Fibroblast of the aortic adventitia (primary cell): ENCODE measurements around the gene NMNAT2. TPM values are rescaled to one million over a fixed set of nuclear protein-coding genes. Genes with fewer than 3 reads are reported as not detected.

Experiments
- DNase-seq: peaks from one replicate; pipeline ENCODE4 v3.0.0-alpha.2; 2010; ENCODE audit warnings: low read depth
- H3K4me3 ChIP-seq: 2 replicates; pipeline ENCODE4 v1.5.1; 2011; ENCODE audit warnings: low read depth, mild to moderate bottlenecking, control low read depth, low read length, moderate library complexity
- total RNA-seq: library from RNA; depleted of rRNA; stranded (reverse); fragments of >200 nt; gene quantifications from 2 replicates; pipeline ENCODE4 v1.2.3, GENCODE V29; 2012; ENCODE audit warnings: low replicate concordance
- TF ChIP-seq, protein P1 (sequence below): IDR thresholded peaks from 2 replicates; pipeline ENCODE4 v1.5.1; 2011; ENCODE audit warnings: mild to moderate bottlenecking, low read length, control low read depth, inconsistent platforms; ENCODE audit not compliant: insufficient read depth

Gene NMNAT2
- total RNA-seq, 1 donor, result 3.4 TPM

GRCh38 chr1:183267646-183268431, 150.3 kb downstream of the NMNAT2 start:
- H3K4me3 ChIP-seq, result no peak overlapping the region
- TF ChIP-seq, protein P1, sequence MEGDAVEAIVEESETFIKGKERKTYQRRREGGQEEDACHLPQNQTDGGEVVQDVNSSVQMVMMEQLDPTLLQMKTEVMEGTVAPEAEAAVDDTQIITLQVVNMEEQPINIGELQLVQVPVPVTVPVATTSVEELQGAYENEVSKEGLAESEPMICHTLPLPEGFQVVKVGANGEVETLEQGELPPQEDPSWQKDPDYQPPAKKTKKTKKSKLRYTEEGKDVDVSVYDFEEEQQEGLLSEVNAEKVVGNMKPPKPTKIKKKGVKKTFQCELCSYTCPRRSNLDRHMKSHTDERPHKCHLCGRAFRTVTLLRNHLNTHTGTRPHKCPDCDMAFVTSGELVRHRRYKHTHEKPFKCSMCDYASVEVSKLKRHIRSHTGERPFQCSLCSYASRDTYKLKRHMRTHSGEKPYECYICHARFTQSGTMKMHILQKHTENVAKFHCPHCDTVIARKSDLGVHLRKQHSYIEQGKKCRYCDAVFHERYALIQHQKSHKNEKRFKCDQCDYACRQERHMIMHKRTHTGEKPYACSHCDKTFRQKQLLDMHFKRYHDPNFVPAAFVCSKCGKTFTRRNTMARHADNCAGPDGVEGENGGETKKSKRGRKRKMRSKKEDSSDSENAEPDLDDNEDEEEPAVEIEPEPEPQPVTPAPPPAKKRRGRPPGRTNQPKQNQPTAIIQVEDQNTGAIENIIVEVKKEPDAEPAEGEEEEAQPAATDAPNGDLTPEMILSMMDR, result no peak
- DNase-seq, result peak; percentile 99

GRCh38 chr1:183263886-183264602, 154.1 kb downstream of the NMNAT2 start:
- no peak for DNase-seq

GRCh38 chr1:183262628-183263200, 155.5 kb downstream of the NMNAT2 start:
- DNase-seq, result no peak
- no peak overlapping the region for H3K4me3 ChIP-seq
- TF ChIP-seq, protein P1, result no peak

More at GRCh38 chr1:183263886-183264602, 154.1 kb downstream of the NMNAT2 start:
- TF ChIP-seq, protein P1, result no peak
- no peak overlapping the region for H3K4me3 ChIP-seq

- no peak for DNase-seq
- TF ChIP-seq, protein P1, result no peak
- H3K4me3 ChIP-seq, result no peak overlapping the region
Measured at GRCh38 chr1:183259924-183260323, 158.3 kb downstream of the NMNAT2 start.

GRCh38 chr1:183255073-183255472, 163.1 kb downstream of the NMNAT2 start:
- no peak for DNase-seq
- TF ChIP-seq, protein P1, result no peak
- no peak overlapping the region for H3K4me3 ChIP-seq

GRCh38 chr1:183251959-183252450, 166.2 kb downstream of the NMNAT2 start:
- TF ChIP-seq, protein P1, result no peak
- DNase-seq, result no peak
- H3K4me3 ChIP-seq, result no peak overlapping the region
